ENCODE data around the gene BRSK2.

DNA sequence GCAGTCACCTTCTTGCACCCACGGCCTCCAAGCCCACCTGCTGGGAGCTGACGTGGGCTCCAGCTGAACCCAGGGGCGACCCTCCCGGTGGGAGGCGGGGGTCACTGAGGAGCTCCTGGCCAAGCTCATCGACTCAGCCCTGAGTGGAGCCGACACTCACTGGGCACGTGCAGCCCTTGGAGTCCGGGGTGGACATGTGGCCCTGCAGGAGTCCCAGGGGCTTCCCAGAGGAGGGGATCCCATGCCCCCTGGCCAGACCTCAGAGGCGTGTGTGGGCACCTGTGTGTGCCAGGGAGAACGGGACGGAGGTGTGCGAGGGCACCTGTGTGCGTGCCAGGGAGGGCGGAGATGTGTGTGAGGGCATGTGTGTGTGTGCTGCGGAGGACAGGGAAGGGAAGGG, 20.8 kb upstream of the BRSK2 start:
- TF ChIP-seq, protein P1, sequence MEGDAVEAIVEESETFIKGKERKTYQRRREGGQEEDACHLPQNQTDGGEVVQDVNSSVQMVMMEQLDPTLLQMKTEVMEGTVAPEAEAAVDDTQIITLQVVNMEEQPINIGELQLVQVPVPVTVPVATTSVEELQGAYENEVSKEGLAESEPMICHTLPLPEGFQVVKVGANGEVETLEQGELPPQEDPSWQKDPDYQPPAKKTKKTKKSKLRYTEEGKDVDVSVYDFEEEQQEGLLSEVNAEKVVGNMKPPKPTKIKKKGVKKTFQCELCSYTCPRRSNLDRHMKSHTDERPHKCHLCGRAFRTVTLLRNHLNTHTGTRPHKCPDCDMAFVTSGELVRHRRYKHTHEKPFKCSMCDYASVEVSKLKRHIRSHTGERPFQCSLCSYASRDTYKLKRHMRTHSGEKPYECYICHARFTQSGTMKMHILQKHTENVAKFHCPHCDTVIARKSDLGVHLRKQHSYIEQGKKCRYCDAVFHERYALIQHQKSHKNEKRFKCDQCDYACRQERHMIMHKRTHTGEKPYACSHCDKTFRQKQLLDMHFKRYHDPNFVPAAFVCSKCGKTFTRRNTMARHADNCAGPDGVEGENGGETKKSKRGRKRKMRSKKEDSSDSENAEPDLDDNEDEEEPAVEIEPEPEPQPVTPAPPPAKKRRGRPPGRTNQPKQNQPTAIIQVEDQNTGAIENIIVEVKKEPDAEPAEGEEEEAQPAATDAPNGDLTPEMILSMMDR (IDR thresholded peaks at IDR 0.05), result no peak
- TF ChIP-seq EP300 (IDR thresholded peaks at IDR 0.05), result no peak
- TF ChIP-seq POLR2AphosphoS5 (IDR thresholded peaks at IDR 0.05), result no peak

All from gastroesophageal sphincter (tissue), 3 donors.